Panc1 (cell line): Measurements from ENCODE around the gene LMNTD2. TPM values are rescaled to one million over a fixed set of nuclear protein-coding genes. Genes with fewer than 3 reads are reported as not detected.

ENCODE experiments used
- ATAC-seq: fragments of 200-7000 bp; cut with Tn5 transposase; 2 replicates; pipeline ENCODE4 v1.9.1; 2020; ENCODE audit warnings: mild to moderate bottlenecking, moderate library complexity
- BruUV-seq: library from RNA; stranded (reverse); fragments of 400-500 nt; replicated peaks from 2 replicates; lab custom pipeline; 2021; lab: Mats Ljungman, UMichigan
- CTCF ChIA-PET: fragments of 300-600 bp; sonication (Branson Sonifier 250); formaldehyde crosslinking; loops from one replicate; lab custom pipeline; 2022; ENCODE audit warnings: antibody characterized with exemption; lab: Charles Lee
- POLR2A ChIA-PET: fragments of 300-600 bp; sonication (Branson Sonifier 250); formaldehyde crosslinking; loops from one replicate; lab custom pipeline; 2022; ENCODE audit warnings: antibody characterized with exemption; lab: Charles Lee
- DNase-seq: peaks from one replicate; pipeline ENCODE4 v3.0.0-alpha.2; 2010; ENCODE audit warnings: low read depth, low spot score
- H3K27ac ChIP-seq: 2 replicates; pipeline ENCODE4 v1.5.1; 2011; ENCODE audit warnings: mild to moderate bottlenecking, low read length, inconsistent platforms
- H3K27me3 ChIP-seq: fragments of 200-500 bp; sonication (Bioruptor generic); 2 replicates; pipeline ENCODE4 v1.6.0; 2014; ENCODE audit warnings: low read length, inconsistent platforms; ENCODE audit not compliant: control insufficient read depth, insufficient read depth
- H3K36me3 ChIP-seq: fragments of 200-500 bp; sonication (Bioruptor generic); 2 replicates; pipeline ENCODE4 v1.5.1; 2014; ENCODE audit warnings: inconsistent platforms, mild to moderate bottlenecking, low read length, moderate library complexity; ENCODE audit not compliant: control insufficient read depth, insufficient read depth
- H3K4me1 ChIP-seq: 2 replicates; pipeline ENCODE4 v1.5.1; 2011; ENCODE audit warnings: inconsistent platforms, mild to moderate bottlenecking, low read length, moderate library complexity; ENCODE audit not compliant: control insufficient read depth, insufficient read depth
- H3K4me3 ChIP-seq, 2 experiments: 2 replicates each; pipeline ENCODE4 v1.5.1; 2011 to 2012; ENCODE audit warnings: low read depth in 2 of 2, low read length in 2 of 2, mild to moderate bottlenecking in 2 of 2, inconsistent platforms in 1 of 2, moderate library complexity in 1 of 2
- H3K9me3 ChIP-seq: fragments of 200-500 bp; sonication (Bioruptor generic); 2 replicates; pipeline ENCODE4 v1.5.1; 2014; ENCODE audit warnings: low read depth, mild to moderate bottlenecking, inconsistent platforms, low read length, moderate library complexity; ENCODE audit not compliant: control insufficient read depth, insufficient read depth
- POLR2AphosphoS5 ChIP-seq: IDR thresholded peaks from 2 replicates; pipeline ENCODE4 v1.6.1; 2012; ENCODE audit warnings: mild to moderate bottlenecking, low read depth, low read length, moderate library complexity
- SIN3A ChIP-seq: IDR thresholded peaks from 2 replicates; pipeline ENCODE4 v1.6.1; 2012; ENCODE audit warnings: low read depth, mild to moderate bottlenecking, low read length, moderate library complexity, borderline replicate concordance; ENCODE audit not compliant: insufficient read depth
- TCF7L2 ChIP-seq: IDR thresholded peaks from 2 replicates; pipeline ENCODE4 v1.6.1; 2011; ENCODE audit warnings: mild to moderate bottlenecking, low read depth, low read length, inconsistent platforms
- in situ Hi-C: cut with HindIII; loops from 2 replicates; pipeline ENCODE4 v1.10.0; 2016; ENCODE audit warnings: low sequenced_read_pairs, low pct_unique_long_range_greater_than_20kb
- intact Hi-C: fragments of 100-400 bp; cut with micrococcal nuclease; formaldehyde crosslinking; loops from one replicate; pipeline ENCODE4 v1.10.0; 2022; ENCODE audit not compliant: unreplicated experiment
- total RNA-seq: library from RNA; stranded (reverse); gene quantifications from one replicate; pipeline ENCODE4 v1.2.1, GENCODE V29; 2021; ENCODE audit not compliant: unreplicated experiment
- TF ChIP-seq, protein P1 (sequence below): fragments of 450-650 bp; IDR thresholded peaks from 2 replicates; pipeline ENCODE4 v1.5.1; 2017; ENCODE audit warnings: mild to moderate bottlenecking
- TF ChIP-seq, protein P2 (sequence below), 2 experiments: IDR thresholded peaks; 2 replicates each; pipeline ENCODE4 v1.6.1; 2011 to 2012; ENCODE audit warnings: low read depth in 2 of 2, control low read depth in 1 of 2, low read length in 1 of 2, mild to moderate bottlenecking in 1 of 2, moderate library complexity in 1 of 2; ENCODE audit not compliant: insufficient read depth in 1 of 2

Gene LMNTD2
- total RNA-seq, 1 experiment from 2014 or later = 21.8 TPM

DNA sequence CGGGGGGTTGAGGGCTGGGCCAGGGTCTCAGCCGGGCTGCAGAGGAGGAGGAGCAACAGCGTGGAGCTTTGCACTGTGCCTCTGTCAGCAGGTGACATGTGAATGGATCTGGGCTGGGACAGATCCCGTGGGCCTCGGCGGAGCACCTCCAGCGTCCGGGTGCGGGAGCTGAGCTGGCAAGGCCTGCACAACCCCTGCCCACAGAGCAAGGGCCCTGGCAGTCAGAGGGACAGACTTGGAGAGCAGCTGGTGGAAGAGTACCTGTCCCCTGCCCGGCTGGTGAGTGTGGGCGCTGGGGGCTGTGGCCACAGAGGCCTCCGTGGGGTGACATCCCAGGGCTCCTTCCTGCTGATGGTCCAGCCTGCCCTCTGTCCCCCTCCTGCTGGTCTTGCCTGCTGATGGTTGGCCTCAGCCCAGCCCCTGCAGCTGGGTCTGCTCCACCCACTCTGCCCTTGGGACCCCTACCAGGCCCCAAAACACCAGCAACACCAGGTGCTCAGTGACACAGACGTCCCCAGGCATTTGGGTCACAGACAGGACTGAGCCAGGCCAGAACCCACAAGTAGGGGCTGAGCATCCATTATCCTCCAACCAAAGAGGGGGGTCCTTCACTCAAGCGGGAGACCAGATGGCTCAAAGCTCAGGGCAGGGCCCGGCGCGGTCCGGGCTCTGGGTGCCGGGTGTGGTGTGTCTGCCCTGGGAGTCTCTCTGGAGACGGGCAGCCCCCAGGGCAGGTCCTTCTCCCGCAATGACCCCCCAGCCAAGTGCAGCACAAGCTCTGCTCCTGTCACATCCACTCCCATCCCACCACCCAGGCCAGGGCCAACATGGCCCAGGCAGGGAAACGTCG, 19.7 kb downstream of the LMNTD2 start:
- POLR2A ChIA-PET = no interaction called here
- Histone ChIP-seq H3K27ac (no peak overlapping the region), H3K4me1 (peaks cover 20% of the 10 kb centered on the region), H3K4me3 (no peak overlapping the region), H3K27me3 (no peaks in the 10 kb centered on the region), H3K9me3 (no peaks in the 10 kb centered on the region), H3K36me3 (no peaks in the 10 kb centered on the region)
- intact Hi-C loops (no loop called here), in situ Hi-C loops (no loop called here)
- BruUV-seq = no TSS peak
- TF ChIP-seq TCF7L2 = no peak
- TF ChIP-seq, protein P1, sequence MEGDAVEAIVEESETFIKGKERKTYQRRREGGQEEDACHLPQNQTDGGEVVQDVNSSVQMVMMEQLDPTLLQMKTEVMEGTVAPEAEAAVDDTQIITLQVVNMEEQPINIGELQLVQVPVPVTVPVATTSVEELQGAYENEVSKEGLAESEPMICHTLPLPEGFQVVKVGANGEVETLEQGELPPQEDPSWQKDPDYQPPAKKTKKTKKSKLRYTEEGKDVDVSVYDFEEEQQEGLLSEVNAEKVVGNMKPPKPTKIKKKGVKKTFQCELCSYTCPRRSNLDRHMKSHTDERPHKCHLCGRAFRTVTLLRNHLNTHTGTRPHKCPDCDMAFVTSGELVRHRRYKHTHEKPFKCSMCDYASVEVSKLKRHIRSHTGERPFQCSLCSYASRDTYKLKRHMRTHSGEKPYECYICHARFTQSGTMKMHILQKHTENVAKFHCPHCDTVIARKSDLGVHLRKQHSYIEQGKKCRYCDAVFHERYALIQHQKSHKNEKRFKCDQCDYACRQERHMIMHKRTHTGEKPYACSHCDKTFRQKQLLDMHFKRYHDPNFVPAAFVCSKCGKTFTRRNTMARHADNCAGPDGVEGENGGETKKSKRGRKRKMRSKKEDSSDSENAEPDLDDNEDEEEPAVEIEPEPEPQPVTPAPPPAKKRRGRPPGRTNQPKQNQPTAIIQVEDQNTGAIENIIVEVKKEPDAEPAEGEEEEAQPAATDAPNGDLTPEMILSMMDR = no peak
- CTCF ChIA-PET = interaction anchor here (0.6 kb wide), 1 partner anchor 10 kb away, joined by 3 read pairs; no protein-coding TSS in a partner anchor
- DNase-seq = no peak
- ATAC-seq = no peak

DNA sequence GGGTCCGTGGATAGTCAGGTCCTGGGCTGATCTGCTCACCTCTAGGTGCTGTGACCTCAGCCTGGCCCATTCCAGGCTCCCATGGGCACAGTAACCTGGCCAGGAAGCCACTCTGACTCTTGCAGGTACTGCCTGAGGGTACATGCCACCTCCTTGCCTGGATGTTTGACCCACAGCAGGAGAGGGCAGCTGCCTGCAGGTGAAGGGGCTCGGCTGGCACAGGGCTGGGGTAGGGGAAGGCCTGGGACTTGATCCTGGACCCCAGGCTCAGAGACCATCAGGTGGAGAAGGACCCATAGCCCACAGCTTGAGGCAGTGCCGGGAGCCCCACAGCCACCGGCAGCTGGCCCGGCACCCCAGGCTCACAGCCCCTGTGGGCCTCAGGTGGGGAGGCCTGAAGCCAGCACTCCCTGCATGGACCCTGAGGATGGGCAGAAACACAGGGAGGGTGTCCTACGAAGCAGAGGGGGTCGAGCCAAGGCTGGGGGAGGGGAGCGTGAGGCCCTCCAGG, 20.5 kb downstream of the LMNTD2 start:
- no TSS peak for BruUV-seq
- H3K9me3 ChIP-seq = no peaks in the 10 kb centered on the region
- peaks cover 20% of the 10 kb centered on the region for H3K4me1 ChIP-seq
- POLR2A ChIA-PET = no interaction called here
- no peaks in the 10 kb centered on the region for H3K27me3 ChIP-seq
- DNase-seq (no peak), ATAC-seq (no peak)
- H3K27ac ChIP-seq = no peak overlapping the region
- in situ Hi-C loops = no loop called here
- intact Hi-C loops = no loop called here
- CTCF ChIA-PET = interaction anchor here (0.6 kb wide), 1 partner anchor 11 kb away, joined by 3 read pairs; no protein-coding TSS in a partner anchor
- no peak for TF ChIP-seq TCF7L2
- TF ChIP-seq POLR2AphosphoS5 = no peak
- TF ChIP-seq, protein P1 = no peak
- TF ChIP-seq SIN3A = no peak
- TF ChIP-seq, protein P2, sequence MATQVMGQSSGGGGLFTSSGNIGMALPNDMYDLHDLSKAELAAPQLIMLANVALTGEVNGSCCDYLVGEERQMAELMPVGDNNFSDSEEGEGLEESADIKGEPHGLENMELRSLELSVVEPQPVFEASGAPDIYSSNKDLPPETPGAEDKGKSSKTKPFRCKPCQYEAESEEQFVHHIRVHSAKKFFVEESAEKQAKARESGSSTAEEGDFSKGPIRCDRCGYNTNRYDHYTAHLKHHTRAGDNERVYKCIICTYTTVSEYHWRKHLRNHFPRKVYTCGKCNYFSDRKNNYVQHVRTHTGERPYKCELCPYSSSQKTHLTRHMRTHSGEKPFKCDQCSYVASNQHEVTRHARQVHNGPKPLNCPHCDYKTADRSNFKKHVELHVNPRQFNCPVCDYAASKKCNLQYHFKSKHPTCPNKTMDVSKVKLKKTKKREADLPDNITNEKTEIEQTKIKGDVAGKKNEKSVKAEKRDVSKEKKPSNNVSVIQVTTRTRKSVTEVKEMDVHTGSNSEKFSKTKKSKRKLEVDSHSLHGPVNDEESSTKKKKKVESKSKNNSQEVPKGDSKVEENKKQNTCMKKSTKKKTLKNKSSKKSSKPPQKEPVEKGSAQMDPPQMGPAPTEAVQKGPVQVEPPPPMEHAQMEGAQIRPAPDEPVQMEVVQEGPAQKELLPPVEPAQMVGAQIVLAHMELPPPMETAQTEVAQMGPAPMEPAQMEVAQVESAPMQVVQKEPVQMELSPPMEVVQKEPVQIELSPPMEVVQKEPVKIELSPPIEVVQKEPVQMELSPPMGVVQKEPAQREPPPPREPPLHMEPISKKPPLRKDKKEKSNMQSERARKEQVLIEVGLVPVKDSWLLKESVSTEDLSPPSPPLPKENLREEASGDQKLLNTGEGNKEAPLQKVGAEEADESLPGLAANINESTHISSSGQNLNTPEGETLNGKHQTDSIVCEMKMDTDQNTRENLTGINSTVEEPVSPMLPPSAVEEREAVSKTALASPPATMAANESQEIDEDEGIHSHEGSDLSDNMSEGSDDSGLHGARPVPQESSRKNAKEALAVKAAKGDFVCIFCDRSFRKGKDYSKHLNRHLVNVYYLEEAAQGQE (IDR thresholded peaks at IDR 0.05; ENCODE audit: insufficient read depth in 1 of 2, low read depth in 2 of 2, low read length in 1 of 2) = no peak
- H3K4me3 ChIP-seq = no peak overlapping the region
- no peaks in the 10 kb centered on the region for H3K36me3 ChIP-seq
